Measurements from ENCODE around the gene SBK1. TPM values are rescaled to one million over a fixed set of nuclear protein-coding genes. Genes with fewer than 3 reads are reported as not detected.

Gene SBK1
- polyA plus RNA-seq, 3 donors from 2014 or later = 5.1 to 14.2 (median 5.1) TPM

- no peak for DNase-seq
- Mint-ChIP-seq H3K27ac (no peak overlapping the region), H3K27me3 (ENCODE audit: low read depth in 3 of 3) (peaks cover 2 to 8% (median 6%) of the 10 kb centered on the region in 3 donors), H3K36me3 (peaks cover 0 to 4% (median 0%) of the 10 kb centered on the region in 3 donors), H3K4me1 (peaks cover 0 to 3% of the 10 kb centered on the region in 2 donors), H3K4me3 (no peak overlapping the region), H3K9me3 (no peaks in the 10 kb centered on the region)
Measured at GRCh38 chr16:28265822-28266221, 26.5 kb upstream of the SBK1 start.

- H3K4me1 Mint-ChIP-seq = no peaks in the 10 kb centered on the region
- no peak overlapping the region for H3K27ac Mint-ChIP-seq
- H3K9me3 Mint-ChIP-seq = peaks cover 0 to 3% (median 0%) of the 10 kb centered on the region in 6 donors
- DNase-seq = no peak
- H3K36me3 Mint-ChIP-seq = peaks cover 0 to 4% (median 0%) of the 10 kb centered on the region in 3 donors
- H3K4me3 Mint-ChIP-seq = no peak overlapping the region
- H3K27me3 Mint-ChIP-seq (ENCODE audit: low read depth in 3 of 3) = peaks cover 2 to 8% (median 3%) of the 10 kb centered on the region in 3 donors
Measured at GRCh38 chr16:28267356-28267755, 25.0 kb upstream of the SBK1 start.

GRCh38 chr16:28273511-28273910, 18.8 kb upstream of the SBK1 start:
- H3K27me3 Mint-ChIP-seq (ENCODE audit: low read depth in 3 of 3) = peaks cover 3 to 16% (median 4%) of the 10 kb centered on the region in 3 donors
- H3K27ac Mint-ChIP-seq = no peak overlapping the region
- DNase-seq = no peak
- no peak overlapping the region for H3K4me3 Mint-ChIP-seq
- no peaks in the 10 kb centered on the region for H3K36me3 Mint-ChIP-seq
- H3K9me3 Mint-ChIP-seq = peaks cover 0 to 3% (median 0%) of the 10 kb centered on the region in 6 donors
- H3K4me1 Mint-ChIP-seq = peaks cover 14 to 20% of the 10 kb centered on the region in 2 donors

DNA sequence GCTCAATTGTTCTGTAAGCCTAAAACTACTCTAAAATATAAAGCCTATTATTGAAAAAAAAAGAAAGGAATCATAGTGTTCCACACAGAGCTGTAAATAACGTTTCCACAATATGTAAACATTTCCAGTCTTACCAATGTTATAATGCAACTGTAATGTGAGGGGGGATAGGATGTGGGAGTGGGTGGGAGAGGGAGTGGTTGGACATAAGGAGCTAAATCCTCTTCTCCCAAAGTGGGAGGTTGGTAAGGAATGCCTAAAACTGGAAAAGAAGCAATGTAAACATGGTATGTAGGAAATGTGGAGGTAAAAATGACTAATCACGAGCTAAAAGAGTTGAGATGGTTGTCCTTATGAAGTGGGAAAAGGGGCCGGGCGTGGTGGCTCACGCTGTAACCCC, 17.6 kb upstream of the SBK1 start:
- H3K27me3 Mint-ChIP-seq (ENCODE audit: low read depth in 3 of 3) = peaks cover 2 to 16% (median 4%) of the 10 kb centered on the region in 3 donors
- H3K4me3 Mint-ChIP-seq = peak overlapping the region in 1 of 5 donors; percentile 10
- H3K36me3 Mint-ChIP-seq = no peaks in the 10 kb centered on the region
- peaks cover 0 to 3% (median 0%) of the 10 kb centered on the region in 6 donors for H3K9me3 Mint-ChIP-seq
- DNase-seq = no peak
- peak overlapping the region in 1 of 6 donors; percentile 57 for H3K27ac Mint-ChIP-seq
- peaks cover 26 to 27% of the 10 kb centered on the region in 2 donors for H3K4me1 Mint-ChIP-seq

- H3K27ac Mint-ChIP-seq = no peak overlapping the region
- H3K4me3 Mint-ChIP-seq = peak overlapping the region in 1 of 5 donors; percentile 61
- peaks cover 0 to 2% (median 0%) of the 10 kb centered on the region in 6 donors for H3K9me3 Mint-ChIP-seq
- H3K27me3 Mint-ChIP-seq (ENCODE audit: low read depth in 3 of 3) = peaks cover 2 to 16% (median 4%) of the 10 kb centered on the region in 3 donors
- H3K4me1 Mint-ChIP-seq = peaks cover 26 to 27% of the 10 kb centered on the region in 2 donors
- no peak for DNase-seq
- no peaks in the 10 kb centered on the region for H3K36me3 Mint-ChIP-seq
Measured at GRCh38 chr16:28276301-28276700, 16.0 kb upstream of the SBK1 start.

- H3K4me3 Mint-ChIP-seq = peak overlapping the region; percentile 77 to 84 (median 78)
- H3K36me3 Mint-ChIP-seq = no peaks in the 10 kb centered on the region
- H3K27ac Mint-ChIP-seq = peak overlapping the region; percentile 10 to 85 (median 74)
- H3K9me3 Mint-ChIP-seq = no peaks in the 10 kb centered on the region
- peaks cover 26 to 30% of the 10 kb centered on the region in 2 donors for H3K4me1 Mint-ChIP-seq
- DNase-seq = peak; percentile 81 to 85 (median 83)
- peaks cover 2 to 16% (median 4%) of the 10 kb centered on the region in 3 donors for H3K27me3 Mint-ChIP-seq (ENCODE audit: low read depth in 3 of 3)
Measured at GRCh38 chr16:28277537-28278388, 14.6 kb upstream of the SBK1 start.

DNA sequence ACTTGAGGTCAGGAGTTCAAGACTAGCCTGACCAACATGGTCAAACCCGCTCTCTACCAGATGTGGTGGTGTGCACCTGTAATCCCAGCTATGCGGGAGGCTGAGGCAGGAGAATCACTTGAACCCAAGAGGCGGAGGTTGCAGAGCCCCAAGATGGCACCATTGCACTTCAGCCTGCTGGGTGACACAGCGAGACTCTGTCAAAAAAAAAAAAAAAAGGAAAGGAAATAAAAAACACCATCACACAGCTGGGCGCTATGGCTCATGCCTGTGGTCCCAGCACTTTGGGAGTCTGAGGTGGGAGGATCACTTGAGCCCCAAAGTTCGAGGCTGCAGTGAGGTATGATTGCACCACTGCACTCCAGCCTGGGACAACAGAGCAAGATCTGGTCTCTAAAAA, 13.3 kb upstream of the SBK1 start:
- peaks cover 2 to 10% (median 4%) of the 10 kb centered on the region in 3 donors for H3K27me3 Mint-ChIP-seq (ENCODE audit: low read depth in 3 of 3)
- H3K4me1 Mint-ChIP-seq = peaks cover 26 to 33% of the 10 kb centered on the region in 2 donors
- peak overlapping the region in 4 of 5 donors; percentile 30 to 50 (median 42) for H3K4me3 Mint-ChIP-seq
- H3K36me3 Mint-ChIP-seq = no peaks in the 10 kb centered on the region
- peak; percentile 40 to 53 (median 52) for DNase-seq
- H3K9me3 Mint-ChIP-seq = no peaks in the 10 kb centered on the region
- H3K27ac Mint-ChIP-seq = peak overlapping the region; percentile 20 to 74 (median 70)

- DNase-seq = no peak
- Mint-ChIP-seq H3K4me3 (no peak overlapping the region), H3K4me1 (peaks cover 26 to 30% of the 10 kb centered on the region in 2 donors), H3K27me3 (ENCODE audit: low read depth in 3 of 3) (peaks cover 0 to 9% (median 3%) of the 10 kb centered on the region in 3 donors), H3K36me3 (no peaks in the 10 kb centered on the region), H3K27ac (peak overlapping the region in 2 of 6 donors; percentile 48 to 60), H3K9me3 (no peaks in the 10 kb centered on the region)
Measured at GRCh38 chr16:28280881-28281836, 11.2 kb upstream of the SBK1 start.

GRCh38 chr16:28282045-28282444, 10.3 kb upstream of the SBK1 start:
- Mint-ChIP-seq H3K4me3 (no peak overlapping the region), H3K9me3 (no peaks in the 10 kb centered on the region), H3K36me3 (no peaks in the 10 kb centered on the region), H3K27ac (no peak overlapping the region), H3K27me3 (ENCODE audit: low read depth in 3 of 3) (peaks cover 0 to 9% (median 3%) of the 10 kb centered on the region in 3 donors), H3K4me1 (peaks cover 23 to 26% of the 10 kb centered on the region in 2 donors)
- no peak for DNase-seq

DNA sequence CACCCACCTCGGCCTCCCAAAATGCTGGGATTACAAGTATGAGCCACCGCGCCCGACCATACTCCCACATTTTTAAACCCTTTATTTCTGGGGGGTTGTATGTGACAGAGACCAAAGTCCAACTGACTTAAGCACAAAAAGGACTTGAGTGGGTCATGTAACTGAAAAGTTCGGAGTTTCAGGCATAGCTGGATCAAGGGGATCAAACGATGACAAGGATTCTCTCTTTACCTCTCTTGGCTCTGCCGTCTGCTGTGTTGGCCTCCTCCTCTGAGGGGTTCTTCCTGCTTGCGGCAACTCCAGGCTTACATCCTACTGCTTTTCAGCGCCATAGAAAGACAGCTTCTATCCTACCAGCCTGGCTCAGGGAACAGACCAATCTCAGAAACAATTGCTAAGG, 9.2 kb upstream of the SBK1 start:
- no peak for DNase-seq
- Mint-ChIP-seq H3K27me3 (ENCODE audit: low read depth in 3 of 3) (peaks cover 0 to 1% (median 0%) of the 10 kb centered on the region in 3 donors), H3K4me3 (no peak overlapping the region), H3K27ac (peak overlapping the region in 1 of 6 donors; percentile 20), H3K36me3 (no peaks in the 10 kb centered on the region), H3K9me3 (no peaks in the 10 kb centered on the region), H3K4me1 (peaks cover 22 to 23% of the 10 kb centered on the region in 2 donors)

- Mint-ChIP-seq H3K36me3 (no peaks in the 10 kb centered on the region), H3K4me3 (no peak overlapping the region), H3K9me3 (no peaks in the 10 kb centered on the region), H3K27ac (peak overlapping the region in 1 of 6 donors; percentile 22), H3K4me1 (peaks cover 24 to 25% of the 10 kb centered on the region in 2 donors), H3K27me3 (ENCODE audit: low read depth in 3 of 3) (peaks cover 0 to 1% (median 0%) of the 10 kb centered on the region in 3 donors)
- no peak for DNase-seq
Measured at GRCh38 chr16:28283798-28284577, 8.3 kb upstream of the SBK1 start.

- Mint-ChIP-seq H3K4me3 (no peak overlapping the region), H3K27me3 (ENCODE audit: low read depth in 3 of 3) (peaks cover 1 to 2% (median 1%) of the 10 kb centered on the region in 3 donors), H3K9me3 (no peaks in the 10 kb centered on the region), H3K36me3 (no peaks in the 10 kb centered on the region), H3K4me1 (peaks cover 32 to 38% of the 10 kb centered on the region in 2 donors), H3K27ac (no peak overlapping the region)
- DNase-seq = no peak
Measured at GRCh38 chr16:28285649-28286048, 6.7 kb upstream of the SBK1 start.

GRCh38 chr16:28288114-28288513, 4.2 kb upstream of the SBK1 start:
- peak in 1 of 3 donors; percentile 31 for DNase-seq
- H3K4me3 Mint-ChIP-seq = peak overlapping the region; percentile 65 to 79 (median 79)
- peak overlapping the region in 5 of 6 donors; percentile 22 to 79 (median 30) for H3K27ac Mint-ChIP-seq
- H3K27me3 Mint-ChIP-seq (ENCODE audit: low read depth in 3 of 3) = peaks cover 4 to 8% (median 5%) of the 10 kb centered on the region in 3 donors
- no peaks in the 10 kb centered on the region for H3K9me3 Mint-ChIP-seq
- no peaks in the 10 kb centered on the region for H3K36me3 Mint-ChIP-seq
- peaks cover 44 to 47% of the 10 kb centered on the region in 2 donors for H3K4me1 Mint-ChIP-seq

Measured in immature natural killer cell (primary cell).